Midbrain (tissue), 1 donor: Measurements from ENCODE around the gene TRIAP1.
"Not testable (repeated sequence)": the region's sequence is repeated elsewhere in the genome, so short reads cannot be mapped to it uniquely, and the experiment has no call there.

Source experiments
- DNase-seq: peaks from one replicate; lab custom pipeline; 2025; lab: John Stamatoyannopoulos, UW

TRIAP1 gene

GRCh38 chr12:120445911-120446843 is at the start of gene TRIAP1, which contains the start of gene GATC:
Gene TRIAP1 (minus strand): TSS chr12:120446384. CDS start chr12:120446372, 12 bp downstream.
Gene GATC (plus strand): TSS chr12:120446444. CDS start chr12:120446481, 37 bp downstream.
- peak; percentile 90 for DNase-seq

- no peak for DNase-seq
These were observed 49.1 kb upstream of the TRIAP1 start for GRCh38 chr12:120495186-120495730.

GRCh38 chr12:120490833-120491512 is 44.8 kb upstream of the TRIAP1 start:
- peak; percentile 42 for DNase-seq

- DNase-seq, result no peak
These were observed 44.1 kb upstream of the TRIAP1 start for GRCh38 chr12:120490325-120490724.

- DNase-seq, result no peak
These were observed 42.8 kb upstream of the TRIAP1 start for GRCh38 chr12:120489018-120489417.

GRCh38 chr12:120488057-120488640 is 42.0 kb upstream of the TRIAP1 start:
- DNase-seq, result peak; percentile 45

- DNase-seq, result not testable (repeated sequence)
These were observed 41.4 kb upstream of the TRIAP1 start for GRCh38 chr12:120487552-120487951.

GRCh38 chr12:120485961-120486881 is 40.0 kb upstream of the TRIAP1 start:
- DNase-seq, result no peak

- DNase-seq, result no peak
These were observed 37.4 kb upstream of the TRIAP1 start for GRCh38 chr12:120483621-120484020.

- DNase-seq, result no peak
These were observed 35.0 kb upstream of the TRIAP1 start for GRCh38 chr12:120481022-120481767.

GRCh38 chr12:120480211-120480610 is 34.0 kb upstream of the TRIAP1 start:
- no peak for DNase-seq

GRCh38 chr12:120479458-120479857 is 33.3 kb upstream of the TRIAP1 start:
- no peak for DNase-seq

GRCh38 chr12:120475643-120476042 is 29.5 kb upstream of the TRIAP1 start:
- no peak for DNase-seq

- no peak for DNase-seq
These were observed 28.4 kb upstream of the TRIAP1 start for GRCh38 chr12:120474616-120474960.

GRCh38 chr12:120473807-120474615 is 27.8 kb upstream of the TRIAP1 start:
- no peak for DNase-seq

- DNase-seq, result no peak
These were observed 26.3 kb upstream of the TRIAP1 start for GRCh38 chr12:120472521-120472920.

GRCh38 chr12:120470150-120470784 is 24.1 kb upstream of the TRIAP1 start:
- DNase-seq, result no peak

- DNase-seq, result peak; percentile 97
These were observed 23.4 kb upstream of the TRIAP1 start, which contains the start of gene SRSF9 for GRCh38 chr12:120469450-120470149. Gene SRSF9 (minus strand): TSS chr12:120469748. CDS start chr12:120469609, 139 bp downstream.
